HG03558 (cell line): ENCODE measurements around the gene ABCC11.

Experiments
- ATAC-seq: cut with Tn5 transposase; IDR thresholded peaks from one replicate; pipeline ENCODE4 v1.9.1; 2021; ENCODE audit warnings: moderate number of reproducible peaks; ENCODE audit not compliant: unreplicated experiment; ENCODE audit errors: extremely low read depth

The ABCC11 gene

DNA sequence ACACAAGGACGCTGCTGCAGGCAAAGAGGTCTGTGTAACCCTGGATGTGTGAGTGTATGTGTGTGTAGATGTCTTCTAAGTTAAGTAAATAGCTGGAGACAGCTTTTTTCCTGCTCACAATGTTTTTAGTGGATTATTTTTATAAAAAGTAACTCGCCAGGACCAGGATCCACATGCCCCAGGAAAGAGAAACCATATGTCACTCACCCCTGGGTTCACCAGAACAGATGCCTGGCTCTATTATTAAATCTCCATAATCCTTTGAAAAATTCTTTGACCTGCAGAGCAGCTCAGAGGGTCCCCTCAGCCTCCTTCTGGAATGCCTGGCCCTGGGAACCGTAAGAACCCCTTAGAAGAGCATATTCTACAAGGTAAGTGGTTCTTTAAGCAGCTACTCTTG, 109.5 kb downstream of the ABCC11 start:
- ATAC-seq: no peak

DNA sequence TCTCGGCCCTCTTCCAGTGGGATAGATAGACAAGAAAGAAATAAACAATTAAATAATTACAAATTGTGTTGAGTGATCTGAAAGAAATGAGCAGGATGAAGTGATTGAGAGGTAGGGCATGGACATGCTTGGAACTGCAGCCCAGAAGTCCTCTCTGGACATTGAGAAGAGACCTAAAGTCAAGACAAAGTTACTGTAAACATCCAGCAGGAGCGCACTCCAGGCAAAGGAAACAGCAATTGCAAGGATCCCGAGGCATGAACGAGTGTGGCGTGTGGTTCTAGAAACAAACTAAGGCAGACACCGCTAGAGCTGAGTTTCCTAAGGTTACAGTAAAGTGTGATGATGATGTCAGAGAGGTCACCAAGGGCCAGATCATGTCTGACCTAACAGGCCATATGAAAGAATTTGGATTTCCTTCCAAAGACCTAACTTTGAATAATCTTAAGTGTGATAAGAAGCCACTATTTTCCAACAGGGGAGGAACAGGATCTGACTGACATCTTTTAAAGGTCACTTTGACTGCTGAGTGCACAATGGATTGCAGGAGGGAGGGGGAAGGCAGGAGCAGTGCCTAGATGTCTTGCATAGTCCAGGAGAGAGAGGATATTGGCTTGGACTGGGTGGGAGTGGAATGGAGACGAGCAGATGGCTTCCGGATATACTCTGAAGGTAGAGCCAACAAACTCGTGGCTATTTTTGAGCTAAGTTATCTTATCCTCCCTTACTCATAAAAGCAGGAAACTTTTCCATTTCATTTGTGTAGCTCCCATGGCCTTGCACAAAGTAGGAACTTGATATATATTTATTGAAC, 110.6 kb downstream of the ABCC11 start:
- ATAC-seq: no peak

DNA sequence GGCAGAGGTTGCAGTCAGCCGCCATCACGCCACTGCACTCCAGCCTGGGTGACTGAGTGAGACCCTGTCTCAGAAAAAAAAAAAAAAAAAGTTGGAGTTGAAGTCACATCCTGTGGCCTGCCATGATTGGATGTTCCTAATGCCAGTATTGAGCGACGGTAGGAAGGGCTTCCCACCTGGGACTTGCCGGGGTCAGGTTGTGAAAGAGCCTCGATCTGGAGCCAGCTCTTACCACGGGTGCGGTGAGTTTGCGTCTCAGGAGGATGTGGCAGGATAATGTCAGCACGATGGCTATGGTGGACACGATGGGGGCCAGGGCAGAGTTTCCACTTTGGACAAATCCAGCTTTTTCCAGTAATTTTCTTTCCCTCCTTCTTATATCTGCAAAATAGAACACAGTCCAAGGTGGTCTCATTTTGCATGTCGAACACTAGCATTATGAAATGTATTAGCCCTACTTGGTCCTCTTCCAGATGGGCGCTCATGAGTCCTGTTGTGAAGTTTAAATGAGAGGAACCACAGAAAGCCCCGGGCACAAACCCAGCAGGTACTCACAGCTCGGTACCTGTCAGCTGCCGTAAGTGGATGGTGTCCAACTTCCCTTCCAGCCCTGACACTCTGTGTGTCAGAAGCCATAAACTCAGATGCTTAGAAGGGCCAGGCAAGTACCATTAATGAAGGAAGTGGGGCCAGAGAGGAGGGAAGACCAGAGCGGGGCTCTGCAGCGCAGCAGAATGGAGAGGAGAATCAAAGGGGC, 113.7 kb downstream of the ABCC11 start:
- ATAC-seq: no peak

DNA sequence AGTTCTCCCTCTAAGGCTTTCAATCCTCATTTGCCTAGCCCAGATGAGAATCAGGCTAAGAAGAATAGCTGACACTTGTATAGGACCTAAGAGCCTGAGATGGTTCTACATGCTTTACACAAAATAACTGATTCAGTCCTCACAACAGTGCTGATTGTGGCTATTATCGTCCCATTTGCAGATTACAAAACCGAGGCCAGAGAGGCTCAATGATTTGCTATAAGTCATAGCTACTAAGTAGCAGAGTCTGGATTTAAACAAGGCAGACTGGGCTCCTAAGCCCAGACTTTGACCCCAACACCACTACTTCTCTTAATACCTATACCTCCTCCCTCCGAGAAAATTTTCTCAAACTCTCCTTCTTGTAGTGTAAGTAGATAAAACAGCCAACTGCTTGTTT, 114.6 kb downstream of the ABCC11 start:
- no peak for ATAC-seq

DNA sequence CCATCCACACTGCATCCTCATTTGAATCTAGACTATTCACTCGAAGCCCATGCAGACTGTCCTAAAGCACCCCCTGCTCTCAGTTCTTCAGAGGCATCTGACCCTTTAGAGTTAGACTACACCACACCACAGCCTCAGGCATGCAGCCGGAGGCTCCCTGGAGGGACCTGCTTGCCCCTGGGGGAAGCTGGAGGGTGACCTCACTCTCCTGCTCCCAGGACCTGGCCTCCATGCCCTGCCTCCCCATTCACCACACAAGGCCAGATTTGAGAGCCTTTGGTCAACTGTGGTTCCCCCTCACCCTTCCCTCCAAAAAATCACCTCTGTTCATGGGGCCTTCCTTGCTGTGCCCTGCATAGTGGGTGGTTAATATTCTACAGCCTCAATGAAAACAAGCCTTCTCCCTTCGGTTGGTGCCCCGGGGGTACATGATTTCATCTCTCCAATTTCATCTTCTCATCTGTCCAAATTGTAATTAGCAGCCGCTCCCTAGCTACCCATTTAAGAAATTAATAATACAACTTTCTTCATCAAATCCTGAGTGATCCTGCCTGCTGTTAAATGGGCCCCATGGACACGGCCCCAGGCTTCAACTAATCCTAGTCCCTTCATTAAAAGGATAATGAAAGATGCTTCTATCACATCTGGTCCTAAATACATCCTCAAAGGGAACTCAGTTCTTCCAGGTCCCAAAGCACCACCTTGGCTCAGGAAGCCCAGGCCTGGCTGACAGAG, 116.0 kb downstream of the ABCC11 start:
- no peak for ATAC-seq

DNA sequence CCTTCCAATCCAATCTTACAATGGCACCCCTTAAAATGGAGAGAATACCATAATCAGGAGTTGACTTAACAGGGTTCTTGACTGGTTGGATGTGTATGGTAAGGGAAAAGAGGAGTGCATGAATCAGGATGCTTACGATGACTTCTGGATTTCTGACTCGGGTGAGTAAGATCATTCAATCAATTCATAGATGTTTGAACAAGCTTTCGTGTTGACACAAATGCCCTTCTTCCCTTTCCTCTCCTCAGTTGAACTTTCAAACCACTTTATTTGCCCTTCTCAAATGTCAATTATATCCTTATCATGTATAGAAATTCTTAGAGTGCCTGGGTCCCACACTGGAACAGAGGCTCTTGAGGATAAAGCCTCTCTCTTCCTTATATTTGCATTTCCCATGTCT, 117.4 kb downstream of the ABCC11 start:
- no peak for ATAC-seq

DNA sequence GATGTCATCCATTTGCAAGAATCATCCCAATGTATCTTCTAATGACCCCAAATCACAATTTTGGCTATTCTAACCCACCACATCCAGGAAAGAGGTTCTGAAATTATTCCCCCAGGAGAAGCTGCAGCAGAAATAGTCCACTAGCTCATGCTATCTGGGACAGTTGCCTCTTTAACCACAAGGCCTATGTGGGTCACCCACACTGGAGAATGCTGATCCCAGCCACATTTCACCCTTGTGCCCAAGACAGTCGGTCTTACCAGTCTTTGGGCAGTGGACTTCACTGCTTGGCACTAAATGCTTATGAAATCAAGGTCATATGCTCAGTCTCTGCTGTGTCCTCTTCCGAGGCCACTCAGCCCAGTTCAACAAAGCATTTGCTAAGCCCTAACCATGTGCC, 118.6 kb downstream of the ABCC11 start:
- no peak for ATAC-seq

DNA sequence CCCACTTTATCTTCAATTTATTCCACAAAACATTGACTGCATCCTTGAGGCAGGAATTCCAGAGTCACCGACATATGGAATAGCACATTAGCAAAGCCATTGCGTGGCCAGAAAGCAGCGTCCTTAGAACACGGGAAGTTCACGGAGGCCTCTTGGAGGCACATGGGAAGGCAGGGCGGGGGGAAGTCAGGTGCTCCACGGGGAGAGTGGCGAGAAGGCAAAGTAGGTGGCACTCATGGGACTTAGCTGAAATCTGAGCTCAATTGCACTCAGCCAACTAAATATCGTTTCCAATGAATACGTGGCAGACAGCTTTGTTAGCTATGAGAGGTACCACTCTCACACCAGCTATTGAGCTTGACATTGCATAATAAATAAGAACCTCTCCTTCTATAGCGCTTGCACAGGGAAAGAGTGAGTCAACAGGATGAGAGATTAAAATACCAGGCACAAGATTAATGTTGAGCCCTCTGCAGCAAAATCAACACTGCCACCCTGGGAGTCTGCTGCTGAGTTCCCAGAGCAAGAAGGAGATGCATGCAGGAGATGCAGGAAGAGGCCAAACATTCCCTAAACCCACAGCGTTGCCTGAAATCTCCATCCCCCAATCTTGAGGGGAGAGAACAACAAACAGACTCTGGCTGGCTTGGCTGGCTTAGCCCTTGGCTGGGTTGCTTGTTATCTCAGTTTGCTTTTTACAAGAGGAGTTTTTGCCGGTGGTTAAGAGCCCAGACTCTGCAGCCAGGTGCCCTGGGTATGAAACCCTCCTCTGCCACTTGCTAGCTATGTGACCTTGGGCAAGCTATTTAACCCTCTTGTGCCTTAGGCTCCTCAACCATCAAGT, 120.3 kb downstream of the ABCC11 start:
- ATAC-seq: no peak

DNA sequence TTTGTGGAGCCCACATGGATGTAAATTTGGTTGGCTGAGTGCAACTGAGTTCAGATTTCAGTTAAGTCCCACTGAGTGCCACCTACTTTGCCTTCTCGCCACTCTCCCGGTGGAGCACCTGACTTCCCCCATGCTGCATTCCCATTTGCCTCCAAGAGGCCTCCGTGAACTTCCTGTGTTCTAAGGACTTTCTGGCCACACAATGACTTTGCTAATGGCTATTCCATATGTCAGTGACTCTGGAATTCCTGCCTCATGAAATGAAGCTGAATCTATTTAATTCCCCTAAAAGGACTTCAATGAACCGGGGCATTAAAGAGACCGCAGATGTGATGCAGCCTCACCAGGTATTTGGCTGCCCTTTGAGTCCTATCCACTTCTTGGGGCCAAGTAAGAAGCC, 121.5 kb downstream of the ABCC11 start:
- ATAC-seq: no peak

DNA sequence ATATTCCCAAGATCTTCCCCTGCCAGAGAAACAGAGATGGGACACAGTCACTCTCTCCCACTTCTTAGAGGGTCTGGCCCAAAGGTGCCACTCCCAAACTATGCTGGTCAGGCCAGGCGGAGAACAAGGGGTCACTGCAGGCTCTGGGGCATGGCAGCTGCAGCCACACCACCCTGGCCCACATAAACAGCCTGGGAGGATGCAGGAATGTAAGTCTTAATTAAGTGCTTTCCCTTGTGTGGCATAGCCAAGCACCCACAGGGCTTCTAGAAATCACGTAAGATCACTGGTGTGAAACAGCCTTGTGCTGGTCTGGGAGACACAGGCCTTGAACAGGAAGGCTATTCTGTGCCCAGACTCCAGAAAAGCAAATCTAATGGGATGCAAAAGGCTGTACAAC, 123.1 kb downstream of the ABCC11 start:
- no peak for ATAC-seq

DNA sequence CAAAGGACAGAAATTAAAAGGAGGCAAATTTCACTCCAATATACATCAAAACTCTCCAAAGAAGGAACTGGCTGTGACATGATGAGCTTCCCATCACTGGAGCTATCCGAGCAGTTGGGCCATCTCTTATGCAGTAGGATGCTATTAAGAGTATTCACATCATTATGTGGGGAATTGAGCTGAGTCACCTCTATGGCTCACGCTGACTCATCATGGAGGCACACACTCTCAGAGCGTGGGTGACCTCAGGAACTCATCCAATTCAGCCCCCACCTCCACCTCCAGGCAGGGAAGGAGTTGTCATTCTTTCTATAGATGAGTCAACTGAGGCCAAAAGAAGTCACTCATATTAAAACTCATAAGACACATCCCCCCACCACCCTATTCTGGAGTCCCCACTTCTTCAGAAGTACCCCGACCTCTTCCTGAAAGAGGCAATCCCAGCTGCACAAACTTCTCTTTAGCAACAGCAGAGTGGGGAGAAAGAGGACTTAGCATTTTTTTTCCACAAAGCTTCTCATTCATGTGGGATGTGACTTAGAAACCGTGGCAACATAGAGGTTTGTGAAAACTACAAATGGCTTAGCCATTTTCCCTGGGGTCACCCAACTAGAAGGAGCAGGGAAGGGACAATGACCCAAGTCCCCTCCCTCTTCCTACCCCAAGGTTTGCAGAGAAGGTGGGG, 124.1 kb downstream of the ABCC11 start:
- no peak for ATAC-seq

DNA sequence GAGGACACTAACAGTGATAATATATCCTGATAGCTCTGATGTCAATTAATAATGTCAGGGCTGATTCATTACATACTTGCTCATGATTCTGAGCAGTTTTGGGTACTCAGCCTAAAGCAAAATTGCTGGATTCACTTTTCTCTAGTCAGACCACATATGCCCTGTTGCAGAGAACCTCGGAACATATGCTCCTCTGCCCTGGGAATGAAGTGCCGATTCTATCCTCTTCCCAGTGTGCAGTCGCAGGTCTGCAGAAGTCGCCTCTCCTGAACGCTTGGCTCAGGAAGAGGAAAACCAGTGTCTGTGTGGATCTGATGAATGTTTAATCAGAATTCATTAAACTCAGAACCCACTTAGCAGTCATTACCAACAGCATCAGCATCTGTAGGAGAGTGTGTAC, 126.1 kb downstream of the ABCC11 start:
- ATAC-seq: no peak

DNA sequence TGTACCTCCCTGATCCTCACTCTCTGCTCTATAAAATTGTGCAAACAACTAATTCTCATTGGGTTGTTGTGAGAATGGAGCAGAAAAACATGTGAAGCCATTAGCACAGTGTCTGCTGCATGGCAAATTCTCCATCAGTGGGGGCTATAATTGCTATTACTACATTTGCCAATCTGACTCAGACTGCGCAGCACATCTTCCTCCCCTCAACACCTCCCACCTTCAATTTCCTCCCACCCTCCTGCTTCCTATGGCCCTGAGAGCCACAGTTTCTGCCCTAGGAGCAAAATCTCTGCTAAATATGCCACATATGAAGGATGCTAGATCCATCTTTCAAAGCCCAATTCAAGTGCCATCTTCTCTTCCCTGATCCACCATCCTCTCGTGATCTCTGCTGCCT, 128.5 kb downstream of the ABCC11 start:
- no peak for ATAC-seq

DNA sequence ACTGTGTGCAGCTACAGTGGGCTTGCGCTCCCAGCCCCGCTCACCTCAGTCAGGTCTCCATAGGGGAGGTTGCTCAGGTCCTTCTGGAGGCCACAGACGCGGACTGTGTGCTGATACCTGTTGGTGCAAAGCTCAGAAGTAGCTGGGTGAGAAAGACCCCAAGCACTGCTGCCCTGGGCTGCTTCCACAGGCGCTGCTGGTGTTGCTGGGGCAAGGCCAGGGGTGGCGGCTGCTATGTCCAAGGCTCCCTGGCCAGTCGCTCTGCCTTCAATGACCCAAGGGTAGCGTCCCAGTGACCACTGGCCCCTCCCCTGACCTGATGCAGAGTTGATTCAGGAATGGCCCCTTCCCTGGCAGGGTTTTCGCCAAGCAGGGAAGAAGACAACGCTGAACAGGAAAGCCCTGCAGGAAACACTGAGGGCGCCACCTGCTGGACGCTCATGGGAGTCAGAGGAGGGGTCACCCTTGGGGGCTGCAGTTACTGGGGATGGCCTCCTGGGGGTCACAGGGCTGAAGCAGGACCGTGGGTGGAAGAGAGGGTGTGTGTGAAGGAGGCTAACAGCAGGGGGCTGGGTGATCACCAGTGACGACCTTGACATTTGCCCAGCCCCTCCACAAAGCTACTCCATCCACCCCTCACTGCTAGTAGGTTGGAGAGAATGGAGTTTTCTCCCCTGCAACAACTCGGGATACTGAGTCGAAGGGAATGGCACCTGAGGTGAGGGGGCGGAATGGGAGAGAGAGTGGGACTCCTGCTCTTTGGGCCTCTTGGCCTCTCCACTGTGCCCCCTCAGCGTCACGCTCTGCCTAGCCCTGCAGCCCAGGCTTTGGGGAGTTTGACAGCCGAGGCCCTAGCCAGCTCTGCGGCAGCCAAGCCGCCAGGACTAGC, 129.9 kb downstream of the ABCC11 start:
- ATAC-seq: no peak
